Hindlimb muscle (tissue), 1 donor: ENCODE measurements around the gene THSD8. TPM values are rescaled to one million over a fixed set of nuclear protein-coding genes. Genes with fewer than 3 reads are reported as not detected.

ENCODE experiments used
- polyA plus RNA-seq: library from polyadenylated mRNA; unstranded; fragments of 120-200 nt; gene quantifications from one replicate; pipeline ENCODE4 v1.2.1, GENCODE V29; 2013; ENCODE audit not compliant: insufficient read length

Gene THSD8
- polyA plus RNA-seq, 1 donor = 2.2 TPM

Other genes starting within 250 kb of the THSD8 start
- 3.8 TPM for gene ZNF490, start 191.3 kb upstream of the THSD8 start, polyA plus RNA-seq
- gene ZNF791, start 191.1 kb upstream of the THSD8 start, polyA plus RNA-seq = 13.3 TPM
- gene MAN2B1, start 135.3 kb upstream of the THSD8 start, polyA plus RNA-seq = 35.6 TPM
- 12.3 TPM for gene WDR83, start 135.3 kb upstream of the THSD8 start, polyA plus RNA-seq
- gene DHPS, start 120.2 kb upstream of the THSD8 start, polyA plus RNA-seq = 73.4 TPM
- gene GNG14, start 114.1 kb upstream of the THSD8 start, polyA plus RNA-seq = 0.65 TPM
- gene FBXW9, start 105.4 kb upstream of the THSD8 start, polyA plus RNA-seq = 5.2 TPM
- 60.9 TPM for gene TNPO2, start 78.1 kb upstream of the THSD8 start, polyA plus RNA-seq
- gene TRIR, start 67.4 kb upstream of the THSD8 start, polyA plus RNA-seq = 191 TPM
- gene GET3, start 64.6 kb upstream of the THSD8 start, polyA plus RNA-seq = 41.1 TPM
- gene BEST2, start 50.3 kb upstream of the THSD8 start, polyA plus RNA-seq = 0.09 TPM
- gene HOOK2, start 26.5 kb upstream of the THSD8 start, polyA plus RNA-seq = 30.2 TPM
- gene JUNB, start 10.6 kb upstream of the THSD8 start, polyA plus RNA-seq = 36.5 TPM
- gene PRDX2, start 269 bp upstream of the THSD8 start, polyA plus RNA-seq = 169 TPM
- gene RNASEH2A, start 4.5 kb downstream of the THSD8 start, polyA plus RNA-seq = 21.9 TPM
- gene RTBDN, start 32.5 kb downstream of the THSD8 start, polyA plus RNA-seq = not detected
- gene MAST1, start 36.4 kb downstream of the THSD8 start, polyA plus RNA-seq = 0.27 TPM
- gene DNASE2, start 79.4 kb downstream of the THSD8 start, polyA plus RNA-seq = 10.9 TPM
- 0.88 TPM for gene KLF1, start 85.1 kb downstream of the THSD8 start, polyA plus RNA-seq
- 30.4 TPM for gene GCDH, start 89.1 kb downstream of the THSD8 start, polyA plus RNA-seq
- 3.3 TPM for gene SYCE2, start 117.2 kb downstream of the THSD8 start, polyA plus RNA-seq
- gene FARSA, start 131.6 kb downstream of the THSD8 start, polyA plus RNA-seq = 43.3 TPM
- gene CALR, start 136.5 kb downstream of the THSD8 start, polyA plus RNA-seq = 361 TPM
- gene RAD23A, start 143.8 kb downstream of the THSD8 start, polyA plus RNA-seq = 156 TPM
- gene GADD45GIP1, start 155.2 kb downstream of the THSD8 start, polyA plus RNA-seq = 48.4 TPM
- 0.18 TPM for gene DAND5, start 167.5 kb downstream of the THSD8 start, polyA plus RNA-seq
- 112 TPM for gene NFIX, start 193.4 kb downstream of the THSD8 start, polyA plus RNA-seq